GM12878 (cell line): Measurements from ENCODE around the gene POLR3E. TPM values are rescaled to one million over a fixed set of nuclear protein-coding genes. Genes with fewer than 3 reads are reported as not detected.

ENCODE experiments used
- BMI1 ChIP-seq: fragments of 450-650 bp; IDR thresholded peaks from 2 replicates; pipeline ENCODE4 v1.6.1; 2016; ENCODE audit warnings: mild to moderate bottlenecking, moderate library complexity, borderline replicate concordance
- CBX3 ChIP-seq: fragments of 200-600 bp; sonication (generic); IDR thresholded peaks from 2 replicates; pipeline ENCODE4 v1.6.1; 2016; ENCODE audit warnings: low read depth, borderline replicate concordance
- DPF2 ChIP-seq: fragments of 450-650 bp; IDR thresholded peaks from 2 replicates; pipeline ENCODE4 v1.6.1; 2017; ENCODE audit warnings: mild to moderate bottlenecking
- FOS ChIP-seq: IDR thresholded peaks from 3 replicates; pipeline ENCODE4 v1.6.1; 2011; ENCODE audit warnings: borderline replicate concordance; ENCODE audit not compliant: insufficient read length; ENCODE audit errors: extremely low read depth
- FOXK2 ChIP-seq: fragments of 450-650 bp; IDR thresholded peaks from 2 replicates; pipeline ENCODE4 v1.6.1; 2017; ENCODE audit warnings: mild to moderate bottlenecking, moderate library complexity
- FOXM1 ChIP-seq: IDR thresholded peaks from 2 replicates; pipeline ENCODE4 v1.6.1; 2012; ENCODE audit warnings: low read depth, mild to moderate bottlenecking, inconsistent platforms, low read length, moderate library complexity
- IKZF2 ChIP-seq, 2 experiments: fragments of 450-650 bp; IDR thresholded peaks; 2 replicates each; pipeline ENCODE4 v1.6.1; 2017; ENCODE audit warnings: mild to moderate bottlenecking in 2 of 2, moderate library complexity in 2 of 2
- JUNB ChIP-seq: IDR thresholded peaks from 2 replicates; pipeline ENCODE4 v1.6.1; 2016; ENCODE audit warnings: antibody characterized with exemption, mild to moderate bottlenecking
- NR2C1 ChIP-seq: fragments of 450-650 bp; IDR thresholded peaks from 2 replicates; pipeline ENCODE4 v1.6.1; 2017; ENCODE audit warnings: antibody characterized with exemption, mild to moderate bottlenecking, moderate library complexity
- RFX5 ChIP-seq: IDR thresholded peaks from 2 replicates; pipeline ENCODE4 v1.6.1; 2011; ENCODE audit warnings: low read depth, low read length, improper control_type of control experiment
- SP1 ChIP-seq: IDR thresholded peaks from one replicate; pipeline ENCODE4 v1.6.1; 2011; ENCODE audit warnings: low read depth, low read length
- SPI1 ChIP-seq: IDR thresholded peaks from 2 replicates; pipeline ENCODE4 v1.6.1; 2011; ENCODE audit warnings: low read depth, mild to moderate bottlenecking, low read length, moderate library complexity, borderline replicate concordance; ENCODE audit not compliant: insufficient read depth
- SUPT20H ChIP-seq: IDR thresholded peaks from 2 replicates; pipeline ENCODE4 v1.6.1; 2011; ENCODE audit warnings: low read depth, mild to moderate bottlenecking, low read length, moderate library complexity, borderline replicate concordance; ENCODE audit not compliant: control insufficient read depth
- SUZ12 ChIP-seq: fragments of 200-600 bp; sonication (generic); IDR thresholded peaks from one replicate; pipeline ENCODE4 v1.6.1; 2018; ENCODE audit warnings: antibody characterized with exemption, mild to moderate bottlenecking; ENCODE audit not compliant: unreplicated experiment
- TCF7 ChIP-seq: IDR thresholded peaks from 2 replicates; pipeline ENCODE4 v1.6.1; 2014; ENCODE audit warnings: antibody characterized with exemption, borderline replicate concordance
- YY1 ChIP-seq: IDR thresholded peaks from 2 replicates; pipeline ENCODE4 v1.6.1; 2011; ENCODE audit warnings: low read depth, mild to moderate bottlenecking, low read length
- ZNF24 ChIP-seq: fragments of 450-650 bp; IDR thresholded peaks from 2 replicates; pipeline ENCODE4 v1.6.1; 2017; ENCODE audit warnings: antibody characterized with exemption, mild to moderate bottlenecking
- ZNF384 ChIP-seq: IDR thresholded peaks from 2 replicates; pipeline ENCODE4 v1.6.1; 2012; ENCODE audit warnings: low read depth, mild to moderate bottlenecking, low read length, improper control_type of control experiment, borderline replicate concordance
- polyA plus RNA-seq, 11 experiments: library from polyadenylated mRNA; depleted of rRNA in 4 of 11; unstranded in 6 of 11; stranded (reverse) in 5 of 11; fragments of >200 nt; fragmentation: Nextera tagmentation in 4 of 11; fragmentation: Illumina TruSeq in 1 of 11; extraction: Ambion mirVana in 4 of 11; extraction: Trizol in 1 of 11; gene quantifications; 1 replicate in 1 of 11; 2 replicates in 10 of 11; pipeline versions ENCODE4 v1.2.1 to v1.2.3, GENCODE V29; 2011 to 2016; ENCODE audit warnings: inconsistent platforms in 2 of 11, missing spikeins in 2 of 11, low read depth in 1 of 11
- total RNA-seq, 4 experiments: library from RNA; depleted of rRNA in 3 of 4; stranded (reverse); fragments of >200 nt in 3 of 4; fragmentation: Illumina TruSeq in 1 of 4; extraction: Trizol in 1 of 4; gene quantifications; 2 replicates each; pipeline versions ENCODE4 v1.2.1 to v1.2.3, GENCODE V29; 2013 to 2021
- TF ChIP-seq, protein P1 (sequence below): IDR thresholded peaks from 2 replicates; pipeline ENCODE4 v1.6.1; 2011; ENCODE audit warnings: low read depth, mild to moderate bottlenecking, low read length, moderate library complexity, borderline replicate concordance; ENCODE audit errors: extremely low read depth
- TF ChIP-seq, protein P2 (sequence below): IDR thresholded peaks from 2 replicates; pipeline ENCODE4 v1.6.1; 2012; ENCODE audit warnings: low read length, inconsistent platforms
- TF ChIP-seq, protein P3 (sequence below): fragments of 450-650 bp; formaldehyde crosslinking; IDR thresholded peaks from 2 replicates; pipeline ENCODE4 v1.4.0; 2022; ENCODE audit warnings: mild to moderate bottlenecking, moderate library complexity
- TF ChIP-seq, protein P4 (sequence below): fragments of 450-650 bp; IDR thresholded peaks from 2 replicates; pipeline ENCODE4 v1.6.1; 2017; ENCODE audit warnings: mild to moderate bottlenecking, moderate library complexity

POLR3E gene
- total and polyA plus RNA-seq, 10 of the 15 experiments (the other 5 are each of a cell fraction or from before 2014, with no cell fraction given): 11.1 to 79.5 (median 39.7) TPM

DNA sequence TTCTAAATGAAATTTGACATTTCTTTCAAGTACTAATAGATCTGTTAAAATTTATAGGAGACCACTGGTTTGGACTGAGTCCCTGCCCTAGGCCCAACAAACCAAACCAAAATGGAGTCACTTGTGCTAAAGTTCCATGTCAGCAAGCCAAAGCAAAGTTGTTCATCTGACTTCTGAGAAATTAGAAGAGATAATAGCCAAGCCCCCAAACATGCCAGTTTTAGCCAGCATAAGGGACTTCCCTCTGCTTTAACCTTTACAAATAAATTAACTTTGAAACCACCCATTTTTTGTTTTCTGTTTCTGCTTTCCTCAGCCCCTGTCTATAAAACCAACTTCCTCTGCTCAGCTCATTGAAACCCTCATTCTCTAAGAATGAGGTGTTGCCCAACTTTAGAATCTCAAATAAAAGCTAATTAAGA is 58.3 kb downstream of the POLR3E start (continued):
- TF ChIP-seq NR2C1 (0 out of 2 replicates have a peak, but pooled peaks have one; percentile 58), FOXK2 (no peak), SUPT20H (no peak), JUNB (peak; percentile 19; the same call in 1 of the 2 replicates), RFX5 (no peak), IKZF2 (IDR thresholded peaks at IDR 0.05) (0 out of 4 replicates have a peak, but pooled peaks of 1 of the 2 experiments have one; percentile 22), SP1 (no peak), FOXM1 (no peak), CBX3 (no peak), ZNF384 (no peak), BMI1 (no peak), TCF7 (no peak), ZNF24 (0 out of 2 replicates have a peak, but pooled peaks have one; percentile 36), FOS (no peak), DPF2 (no peak), YY1 (peak; percentile 88), SUZ12 (no peak), SPI1 (peak; percentile 27)
- TF ChIP-seq, protein P1, sequence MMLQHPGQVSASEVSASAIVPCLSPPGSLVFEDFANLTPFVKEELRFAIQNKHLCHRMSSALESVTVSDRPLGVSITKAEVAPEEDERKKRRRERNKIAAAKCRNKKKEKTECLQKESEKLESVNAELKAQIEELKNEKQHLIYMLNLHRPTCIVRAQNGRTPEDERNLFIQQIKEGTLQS: no peak
- TF ChIP-seq, protein P2, sequence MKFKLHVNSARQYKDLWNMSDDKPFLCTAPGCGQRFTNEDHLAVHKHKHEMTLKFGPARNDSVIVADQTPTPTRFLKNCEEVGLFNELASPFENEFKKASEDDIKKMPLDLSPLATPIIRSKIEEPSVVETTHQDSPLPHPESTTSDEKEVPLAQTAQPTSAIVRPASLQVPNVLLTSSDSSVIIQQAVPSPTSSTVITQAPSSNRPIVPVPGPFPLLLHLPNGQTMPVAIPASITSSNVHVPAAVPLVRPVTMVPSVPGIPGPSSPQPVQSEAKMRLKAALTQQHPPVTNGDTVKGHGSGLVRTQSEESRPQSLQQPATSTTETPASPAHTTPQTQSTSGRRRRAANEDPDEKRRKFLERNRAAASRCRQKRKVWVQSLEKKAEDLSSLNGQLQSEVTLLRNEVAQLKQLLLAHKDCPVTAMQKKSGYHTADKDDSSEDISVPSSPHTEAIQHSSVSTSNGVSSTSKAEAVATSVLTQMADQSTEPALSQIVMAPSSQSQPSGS: no peak; the same call in 1 of the 2 replicates
- TF ChIP-seq, protein P3, sequence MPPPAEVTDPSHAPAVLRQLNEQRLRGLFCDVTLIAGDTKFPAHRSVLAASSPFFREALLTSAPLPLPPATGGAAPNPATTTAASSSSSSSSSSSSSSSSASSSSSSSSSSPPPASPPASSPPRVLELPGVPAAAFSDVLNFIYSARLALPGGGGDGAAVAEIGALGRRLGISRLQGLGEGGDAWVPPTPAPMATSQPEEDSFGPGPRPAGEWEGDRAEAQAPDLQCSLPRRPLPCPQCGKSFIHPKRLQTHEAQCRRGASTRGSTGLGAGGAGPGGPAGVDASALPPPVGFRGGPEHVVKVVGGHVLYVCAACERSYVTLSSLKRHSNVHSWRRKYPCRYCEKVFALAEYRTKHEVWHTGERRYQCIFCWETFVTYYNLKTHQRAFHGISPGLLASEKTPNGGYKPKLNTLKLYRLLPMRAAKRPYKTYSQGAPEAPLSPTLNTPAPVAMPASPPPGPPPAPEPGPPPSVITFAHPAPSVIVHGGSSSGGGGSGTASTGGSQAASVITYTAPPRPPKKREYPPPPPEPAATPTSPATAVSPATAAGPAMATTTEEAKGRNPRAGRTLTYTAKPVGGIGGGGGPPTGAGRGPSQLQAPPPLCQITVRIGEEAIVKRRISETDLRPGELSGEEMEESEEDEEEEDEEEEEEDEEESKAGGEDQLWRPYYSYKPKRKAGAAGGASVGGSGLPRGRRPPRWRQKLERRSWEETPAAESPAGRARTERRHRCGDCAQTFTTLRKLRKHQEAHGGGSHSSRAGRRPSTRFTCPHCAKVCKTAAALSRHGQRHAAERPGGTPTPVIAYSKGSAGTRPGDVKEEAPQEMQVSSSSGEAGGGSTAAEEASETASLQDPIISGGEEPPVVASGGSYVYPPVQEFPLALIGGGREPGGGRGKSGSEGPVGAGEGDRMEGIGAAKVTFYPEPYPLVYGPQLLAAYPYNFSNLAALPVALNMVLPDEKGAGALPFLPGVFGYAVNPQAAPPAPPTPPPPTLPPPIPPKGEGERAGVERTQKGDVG (CRISPR knock-in tag): peak; percentile 99
- TF ChIP-seq, protein P4, sequence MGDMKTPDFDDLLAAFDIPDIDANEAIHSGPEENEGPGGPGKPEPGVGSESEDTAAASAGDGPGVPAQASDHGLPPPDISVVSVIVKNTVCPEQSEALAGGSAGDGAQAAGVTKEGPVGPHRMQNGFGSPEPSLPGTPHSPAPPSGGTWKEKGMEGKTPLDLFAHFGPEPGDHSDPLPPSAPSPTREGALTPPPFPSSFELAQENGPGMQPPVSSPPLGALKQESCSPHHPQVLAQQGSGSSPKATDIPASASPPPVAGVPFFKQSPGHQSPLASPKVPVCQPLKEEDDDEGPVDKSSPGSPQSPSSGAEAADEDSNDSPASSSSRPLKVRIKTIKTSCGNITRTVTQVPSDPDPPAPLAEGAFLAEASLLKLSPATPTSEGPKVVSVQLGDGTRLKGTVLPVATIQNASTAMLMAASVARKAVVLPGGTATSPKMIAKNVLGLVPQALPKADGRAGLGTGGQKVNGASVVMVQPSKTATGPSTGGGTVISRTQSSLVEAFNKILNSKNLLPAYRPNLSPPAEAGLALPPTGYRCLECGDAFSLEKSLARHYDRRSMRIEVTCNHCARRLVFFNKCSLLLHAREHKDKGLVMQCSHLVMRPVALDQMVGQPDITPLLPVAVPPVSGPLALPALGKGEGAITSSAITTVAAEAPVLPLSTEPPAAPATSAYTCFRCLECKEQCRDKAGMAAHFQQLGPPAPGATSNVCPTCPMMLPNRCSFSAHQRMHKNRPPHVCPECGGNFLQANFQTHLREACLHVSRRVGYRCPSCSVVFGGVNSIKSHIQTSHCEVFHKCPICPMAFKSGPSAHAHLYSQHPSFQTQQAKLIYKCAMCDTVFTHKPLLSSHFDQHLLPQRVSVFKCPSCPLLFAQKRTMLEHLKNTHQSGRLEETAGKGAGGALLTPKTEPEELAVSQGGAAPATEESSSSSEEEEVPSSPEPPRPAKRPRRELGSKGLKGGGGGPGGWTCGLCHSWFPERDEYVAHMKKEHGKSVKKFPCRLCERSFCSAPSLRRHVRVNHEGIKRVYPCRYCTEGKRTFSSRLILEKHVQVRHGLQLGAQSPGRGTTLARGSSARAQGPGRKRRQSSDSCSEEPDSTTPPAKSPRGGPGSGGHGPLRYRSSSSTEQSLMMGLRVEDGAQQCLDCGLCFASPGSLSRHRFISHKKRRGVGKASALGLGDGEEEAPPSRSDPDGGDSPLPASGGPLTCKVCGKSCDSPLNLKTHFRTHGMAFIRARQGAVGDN: peak; percentile 100
